Measurements from ENCODE around the gene SP1. TPM values are rescaled to one million over a fixed set of nuclear protein-coding genes. Genes with fewer than 3 reads are reported as not detected.
"Not testable (repeated sequence)": the region's sequence is repeated elsewhere in the genome, so short reads cannot be mapped to it uniquely, and the experiment has no call there.

Gene SP1
- total RNA-seq, 1 donor from 2014 or later, result 49.0 TPM

DNA sequence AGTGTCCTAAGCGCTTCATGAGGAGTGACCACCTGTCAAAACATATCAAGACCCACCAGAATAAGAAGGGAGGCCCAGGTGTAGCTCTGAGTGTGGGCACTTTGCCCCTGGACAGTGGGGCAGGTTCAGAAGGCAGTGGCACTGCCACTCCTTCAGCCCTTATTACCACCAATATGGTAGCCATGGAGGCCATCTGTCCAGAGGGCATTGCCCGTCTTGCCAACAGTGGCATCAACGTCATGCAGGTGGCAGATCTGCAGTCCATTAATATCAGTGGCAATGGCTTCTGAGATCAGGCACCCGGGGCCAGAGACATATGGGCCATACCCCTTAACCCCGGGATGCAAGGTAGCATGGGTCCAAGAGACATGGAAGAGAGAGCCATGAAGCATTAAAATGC lies 31.0 kb downstream of the SP1 start:
- DNase-seq (ENCODE audit: low spot score in 2 of 2), result no peak
- H3K9me3 ChIP-seq, result no peaks in the 10 kb centered on the region
- no peak for TF ChIP-seq CTCF (IDR thresholded peaks at IDR 0.05)
- intact Hi-C loops (cut with DNase I), result no loop called here
- peaks cover 64 to 66% of the 10 kb centered on the region in 2 donors for H3K36me3 ChIP-seq
- peaks cover 0 to 9% of the 10 kb centered on the region in 2 donors for H3K4me1 ChIP-seq
- no peak overlapping the region for H3K27ac ChIP-seq
- H3K27me3 ChIP-seq, result no peaks in the 10 kb centered on the region
- no peak overlapping the region for H3K4me3 ChIP-seq

- peaks cover 0 to 9% of the 10 kb centered on the region in 2 donors for H3K4me1 ChIP-seq
Observed at GRCh38 chr12:53413485-53414204, 33.7 kb downstream of the SP1 start.

DNA sequence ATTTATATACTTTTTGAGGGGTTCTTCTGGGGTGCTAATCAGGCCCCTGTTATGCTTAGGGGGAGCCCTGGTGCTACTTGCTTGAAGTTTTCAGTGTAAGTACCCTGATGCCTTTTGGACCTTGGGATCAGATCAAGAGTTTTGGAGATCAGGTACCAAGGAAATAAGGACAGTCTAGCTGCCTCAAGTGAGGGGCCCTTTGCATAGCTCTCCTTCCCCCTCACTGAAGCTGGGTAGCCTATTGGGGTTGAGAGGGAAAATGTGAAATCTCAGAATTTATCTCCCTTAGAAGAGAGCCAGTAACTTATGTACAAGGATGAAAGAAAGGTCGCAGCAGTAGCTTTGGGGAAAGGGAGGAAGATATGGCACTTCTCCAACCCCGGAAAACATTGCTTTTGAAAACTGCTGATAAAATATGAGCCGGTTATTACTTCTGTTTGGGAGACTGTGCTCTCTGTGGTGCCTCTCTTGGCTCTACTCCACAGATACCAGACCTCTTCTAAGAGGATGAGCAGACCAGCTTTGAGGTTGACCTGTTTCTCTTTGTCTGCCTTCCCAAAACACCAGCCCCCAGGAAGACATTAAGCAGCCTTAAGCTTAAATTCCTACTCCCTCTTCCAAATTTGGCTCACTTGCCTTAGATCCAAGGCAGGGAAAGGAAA lies 34.9 kb downstream of the SP1 start:
- H3K27me3 ChIP-seq, result no peaks in the 10 kb centered on the region
- no peak for TF ChIP-seq CTCF (IDR thresholded peaks at IDR 0.05)
- H3K27ac ChIP-seq, result no peak overlapping the region
- H3K4me1 ChIP-seq, result peaks cover 0 to 9% of the 10 kb centered on the region in 2 donors
- H3K9me3 ChIP-seq, result no peaks in the 10 kb centered on the region
- H3K36me3 ChIP-seq, result peaks cover 26 to 28% of the 10 kb centered on the region in 2 donors
- H3K4me3 ChIP-seq, result no peak overlapping the region
- intact Hi-C loops (cut with DNase I), result no loop called here
- DNase-seq (ENCODE audit: low spot score in 2 of 2), result no peak

More at GRCh38 chr12:53413485-53414204, 33.7 kb downstream of the SP1 start:
- intact Hi-C loops (cut with DNase I), result no loop called here
- peaks cover 39 to 40% of the 10 kb centered on the region in 2 donors for H3K36me3 ChIP-seq
- no peak overlapping the region for H3K27ac ChIP-seq
- no peak for DNase-seq (ENCODE audit: low spot score in 2 of 2)
- H3K4me3 ChIP-seq, result no peak overlapping the region
- no peaks in the 10 kb centered on the region for H3K9me3 ChIP-seq
- no peak for TF ChIP-seq CTCF (IDR thresholded peaks at IDR 0.05)
- H3K27me3 ChIP-seq, result no peaks in the 10 kb centered on the region

- DNase-seq (ENCODE audit: low spot score in 2 of 2); H3K27me3 ChIP-seq; H3K27ac ChIP-seq; H3K9me3 ChIP-seq; intact Hi-C loops (cut with DNase I); H3K4me1 ChIP-seq; H3K4me3 ChIP-seq: not testable (repeated sequence)
- peaks cover 18 to 19% of the 10 kb centered on the region in 2 donors for H3K36me3 ChIP-seq
Observed at GRCh38 chr12:53415752-53416389, 35.9 kb downstream of the SP1 start.

GRCh38 chr12:53417291-53417816 lies 37.4 kb downstream of the SP1 start:
- DNase-seq (ENCODE audit: low spot score in 2 of 2); intact Hi-C loops (cut with DNase I); H3K27ac ChIP-seq; H3K4me3 ChIP-seq; H3K9me3 ChIP-seq; H3K36me3 ChIP-seq; H3K27me3 ChIP-seq; H3K4me1 ChIP-seq: not testable (repeated sequence)

- Histone ChIP-seq H3K4me1 (peaks cover 0 to 9% of the 10 kb centered on the region in 2 donors), H3K36me3 (peaks cover 0 to 3% of the 10 kb centered on the region in 2 donors), H3K9me3 (no peaks in the 10 kb centered on the region), H3K27ac (no peak overlapping the region), H3K4me3 (no peak overlapping the region), H3K27me3 (no peaks in the 10 kb centered on the region)
- intact Hi-C loops (cut with DNase I), result no loop called here
- no peak for DNase-seq (ENCODE audit: low spot score in 2 of 2)
- no peak for TF ChIP-seq CTCF (IDR thresholded peaks at IDR 0.05)
Observed at GRCh38 chr12:53418221-53418620, 38.2 kb downstream of the SP1 start.
